Upper lobe of left lung (tissue), 4 donors: ENCODE results near the gene DDX10.

Experiments
- CTCF ChIP-seq, 6 experiments: fragments of 450-650 bp in 4 of 6; fragments of 200-600 bp in 2 of 6; sonication (generic) in 2 of 6; IDR thresholded peaks; one replicate each; pipeline ENCODE4 v1.5.1; 2016 to 2019; ENCODE audit warnings: antibody characterized with exemption in 6 of 6
- EP300 ChIP-seq, 4 donors: sonication (generic); formaldehyde crosslinking; IDR thresholded peaks; one replicate each; pipeline ENCODE4 v1.5.1; 2017; ENCODE audit warnings: antibody characterized with exemption in 4 of 4, control low read depth in 2 of 4
- POLR2A ChIP-seq, 4 donors: fragments of 450-650 bp; IDR thresholded peaks; one replicate each; pipeline ENCODE4 v1.5.1; 2016 to 2017; ENCODE audit warnings: antibody characterized with exemption in 4 of 4, mild to moderate bottlenecking in 2 of 4
- POLR2AphosphoS5 ChIP-seq, 2 donors: sonication (generic); formaldehyde crosslinking; IDR thresholded peaks; one replicate each; pipeline ENCODE4 v1.5.1; 2017; ENCODE audit warnings: antibody characterized with exemption in 2 of 2

GRCh38 chr11:108891143-108891542 lies 226.3 kb downstream of the DDX10 start:
- TF ChIP-seq CTCF (IDR thresholded peaks at IDR 0.05) (no peak), EP300 (IDR thresholded peaks at IDR 0.05) (no peak), POLR2A (IDR thresholded peaks at IDR 0.05) (no peak), POLR2AphosphoS5 (IDR thresholded peaks at IDR 0.05) (no peak)
